Smooth muscle cell (in vitro differentiated cells): ENCODE data around the gene USP32. TPM values are rescaled to one million over a fixed set of nuclear protein-coding genes. Genes with fewer than 3 reads are reported as not detected.

ENCODE experiments used
- DNase-seq: peaks from one replicate; lab custom pipeline; 2025; ENCODE audit not compliant: unreplicated experiment; lab: John Stamatoyannopoulos, UW
- H2AFZ ChIP-seq: fragments of 200-600 bp; sonication (generic); 2 replicates; pipeline ENCODE4 v1.6.0; 2016; ENCODE audit warnings: antibody characterized with exemption, low read depth, mild to moderate bottlenecking
- H3F3A ChIP-seq: fragments of 200-600 bp; sonication (generic); 2 replicates; pipeline ENCODE4 v1.6.0; 2017; ENCODE audit warnings: antibody characterized with exemption, low read depth
- H3K27ac ChIP-seq: fragments of 200-600 bp; sonication (generic); 2 replicates; pipeline ENCODE4 v1.5.1; 2016; ENCODE audit warnings: low read depth, mild to moderate bottlenecking
- H3K27me3 ChIP-seq: fragments of 200-600 bp; sonication (generic); 2 replicates; pipeline ENCODE4 v1.6.1; 2016; ENCODE audit warnings: low read depth, mild to moderate bottlenecking
- H3K36me3 ChIP-seq: fragments of 200-600 bp; sonication (generic); 2 replicates; pipeline ENCODE4 v1.5.1; 2016; ENCODE audit warnings: low read depth
- H3K4me1 ChIP-seq: fragments of 200-600 bp; sonication (generic); 2 replicates; pipeline ENCODE4 v1.5.1; 2016; ENCODE audit warnings: low read depth
- H3K4me2 ChIP-seq: fragments of 200-600 bp; sonication (generic); 2 replicates; pipeline ENCODE4 v1.6.0; 2016; ENCODE audit warnings: mild to moderate bottlenecking
- H3K4me3 ChIP-seq: fragments of 200-600 bp; sonication (generic); 2 replicates; pipeline ENCODE4 v1.5.1; 2016; ENCODE audit warnings: mild to moderate bottlenecking
- H3K79me2 ChIP-seq: fragments of 200-600 bp; sonication (generic); 2 replicates; pipeline ENCODE4 v1.6.0; 2016; ENCODE audit warnings: low read depth, mild to moderate bottlenecking
- H3K9ac ChIP-seq: fragments of 200-600 bp; sonication (generic); 2 replicates; pipeline ENCODE4 v1.6.0; 2016; ENCODE audit warnings: low read depth
- H3K9me3 ChIP-seq: fragments of 200-600 bp; sonication (generic); replicated peaks from 2 replicates; pipeline ENCODE4 v1.5.1; 2016; ENCODE audit warnings: low read depth
- H4K20me1 ChIP-seq: fragments of 200-600 bp; sonication (generic); 2 replicates; pipeline ENCODE4 v1.6.0; 2016; ENCODE audit warnings: low read depth
- CTCF ChIP-seq: fragments of 200-600 bp; sonication (generic); IDR thresholded peaks from 2 replicates; pipeline ENCODE4 v1.5.1; 2017; ENCODE audit warnings: borderline replicate concordance, mild to moderate bottlenecking, antibody characterized with exemption; ENCODE audit not compliant: insufficient read depth, poor library complexity, severe bottlenecking
- WGBS: methylation state at CpG from one replicate; pipeline ENCODE4 v1.1.7; 2016; ENCODE audit warnings: low lambda C conversion rate; 5-methylcytosine and 5-hydroxymethylcytosine counted together
- polyA plus RNA-seq: library from polyadenylated mRNA; unstranded; fragments of >200 nt; fragmentation: Nextera tagmentation; extraction: Ambion mirVana; gene quantifications from 2 replicates; pipeline ENCODE4 v1.2.1, GENCODE V29; 2016
- total RNA-seq: library from RNA; depleted of rRNA; stranded (reverse); fragments of >200 nt; gene quantifications from 2 replicates; pipeline ENCODE4 v1.2.3, GENCODE V29; 2014

USP32 gene
- total and polyA plus RNA-seq, 2 experiments from 2014 or later, result 10.5 to 21.7 TPM

GRCh38 chr17:60247836-60248461 is 144.0 kb downstream of the USP32 start:
- Histone ChIP-seq H3K79me2 (no peaks in the 10 kb centered on the region), H3K27me3 (no peaks in the 10 kb centered on the region), H3K4me2 (no peak overlapping the region), H3K36me3 (peaks cover under 1% of the 10 kb centered on the region), H3K27ac (no peak overlapping the region), H3K4me1 (no peaks in the 10 kb centered on the region), H4K20me1 (no peaks in the 10 kb centered on the region), H2AFZ (no peak overlapping the region), H3K9me3 (no peaks in the 10 kb centered on the region), H3K4me3 (no peak overlapping the region), H3F3A (no peaks in the 10 kb centered on the region), H3K9ac (no peak overlapping the region)
- TF ChIP-seq CTCF, result no peak
- no peak for DNase-seq
- 97% methylated on average over 7 of the region's 7 CpGs for WGBS

- no peak overlapping the region for H3K9ac ChIP-seq
- H3K9me3 ChIP-seq, result no peaks in the 10 kb centered on the region
- no peak overlapping the region for H2AFZ ChIP-seq
- no peak overlapping the region for H3K27ac ChIP-seq
- H3K4me1 ChIP-seq, result no peaks in the 10 kb centered on the region
- H3K36me3 ChIP-seq, result peaks cover 5% of the 10 kb centered on the region
- H3K79me2 ChIP-seq, result no peaks in the 10 kb centered on the region
- no peaks in the 10 kb centered on the region for H3K27me3 ChIP-seq
- H4K20me1 ChIP-seq, result no peaks in the 10 kb centered on the region
- DNase-seq, result no peak
- 99% methylated on average over 8 of the region's 8 CpGs for WGBS
- H3K4me3 ChIP-seq, result no peak overlapping the region
- H3F3A ChIP-seq, result no peaks in the 10 kb centered on the region
- H3K4me2 ChIP-seq, result no peak overlapping the region
- TF ChIP-seq CTCF, result no peak
Observed at GRCh38 chr17:60244656-60245055, 147.3 kb downstream of the USP32 start.

- H3K4me3 ChIP-seq, result no peak overlapping the region
- H3K27me3 ChIP-seq, result no peaks in the 10 kb centered on the region
- H2AFZ ChIP-seq, result no peak overlapping the region
- no peaks in the 10 kb centered on the region for H3K4me1 ChIP-seq
- no peaks in the 10 kb centered on the region for H3F3A ChIP-seq
- peaks cover 12% of the 10 kb centered on the region for H3K36me3 ChIP-seq
- DNase-seq, result no peak
- WGBS, result 97% methylated on average over 3 of the region's 3 CpGs
- no peaks in the 10 kb centered on the region for H3K79me2 ChIP-seq
- no peaks in the 10 kb centered on the region for H4K20me1 ChIP-seq
- no peak overlapping the region for H3K9ac ChIP-seq
- no peak for TF ChIP-seq CTCF
- no peak overlapping the region for H3K27ac ChIP-seq
- no peak overlapping the region for H3K4me2 ChIP-seq
- no peaks in the 10 kb centered on the region for H3K9me3 ChIP-seq
Observed at GRCh38 chr17:60240290-60240689, 151.6 kb downstream of the USP32 start.

GRCh38 chr17:60231691-60232090 is 160.2 kb downstream of the USP32 start:
- H3K27ac ChIP-seq, result peak overlapping the region; percentile 77
- no peaks in the 10 kb centered on the region for H3K9me3 ChIP-seq
- H3K9ac ChIP-seq, result peak overlapping the region; percentile 27
- peaks cover 12% of the 10 kb centered on the region for H3K36me3 ChIP-seq
- no peak overlapping the region for H2AFZ ChIP-seq
- peaks cover 8% of the 10 kb centered on the region for H3K4me1 ChIP-seq
- H3F3A ChIP-seq, result no peaks in the 10 kb centered on the region
- H4K20me1 ChIP-seq, result peaks cover 3% of the 10 kb centered on the region
- H3K27me3 ChIP-seq, result no peaks in the 10 kb centered on the region
- DNase-seq, result no peak
- WGBS, result 53% methylated on average over 2 of the region's 2 CpGs
- H3K4me2 ChIP-seq, result peak overlapping the region; percentile 2
- no peak for TF ChIP-seq CTCF
- no peak overlapping the region for H3K4me3 ChIP-seq
- no peaks in the 10 kb centered on the region for H3K79me2 ChIP-seq
